ENCODE data around the gene ABCD1.
"Not testable (repeated sequence)": the region's sequence is repeated elsewhere in the genome, so short reads cannot be mapped to it uniquely, and the experiment has no call there.

Gene ABCD1

GRCh38 chrX:153696538-153696937 is 28.1 kb upstream of the ABCD1 start:
- not testable (repeated sequence) for H3K36me3 ChIP-seq (ENCODE audit: control insufficient read depth, low read depth, low read length); H3K4me3 ChIP-seq (ENCODE audit: low read length); H3K9me3 ChIP-seq (ENCODE audit: control insufficient read depth, low read depth, low read length); H3K4me1 ChIP-seq (ENCODE audit: control insufficient read depth, low read depth, low read length); H3K27ac ChIP-seq (ENCODE audit: low read length); H3K27me3 ChIP-seq (ENCODE audit: control insufficient read depth, insufficient read depth, low read length); H3K9ac ChIP-seq (ENCODE audit: low read length)

DNA sequence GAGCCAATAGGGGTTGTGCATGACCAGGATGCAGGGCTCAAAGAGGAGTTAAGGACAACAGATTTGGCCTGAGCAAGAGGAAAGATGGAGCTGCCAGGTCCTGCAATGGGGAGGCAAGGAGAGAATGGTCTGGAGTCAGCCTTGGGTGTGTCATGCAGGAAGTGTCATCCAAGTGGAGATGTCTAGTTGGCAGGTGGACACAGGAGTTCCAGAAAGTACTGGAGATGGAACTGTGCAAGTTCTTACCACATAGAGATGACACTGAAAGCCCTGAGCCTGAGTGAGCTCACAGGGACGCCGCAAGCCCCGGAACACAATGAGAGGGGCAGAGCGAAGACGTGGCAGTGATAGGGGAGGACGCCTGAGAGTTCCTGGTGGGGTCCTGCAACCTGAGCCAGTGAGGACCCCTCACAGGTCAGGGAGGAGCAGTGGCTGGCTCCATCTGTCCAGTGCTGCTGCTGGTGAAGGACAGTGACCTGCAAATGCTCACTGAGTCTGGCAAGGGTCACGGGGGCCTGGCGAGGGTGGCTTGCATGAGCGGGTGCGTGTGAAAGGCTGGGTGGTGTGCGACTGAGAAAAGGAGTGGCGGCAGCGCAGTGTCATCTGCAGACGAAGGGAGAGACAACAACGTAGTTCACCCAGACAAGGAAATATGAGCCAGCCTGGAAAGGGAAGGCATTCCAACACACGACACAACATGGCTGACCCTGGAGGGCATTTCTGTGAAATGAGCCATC is 27.5 kb upstream of the ABCD1 start:
- not testable (repeated sequence) for H3K9me3 ChIP-seq (ENCODE audit: control insufficient read depth, low read depth, low read length); H3K27me3 ChIP-seq (ENCODE audit: control insufficient read depth, insufficient read depth, low read length); H3K9ac ChIP-seq (ENCODE audit: low read length); H3K27ac ChIP-seq (ENCODE audit: low read length); H3K36me3 ChIP-seq (ENCODE audit: control insufficient read depth, low read depth, low read length); H3K4me1 ChIP-seq (ENCODE audit: control insufficient read depth, low read depth, low read length); H3K4me3 ChIP-seq (ENCODE audit: low read length)

DNA sequence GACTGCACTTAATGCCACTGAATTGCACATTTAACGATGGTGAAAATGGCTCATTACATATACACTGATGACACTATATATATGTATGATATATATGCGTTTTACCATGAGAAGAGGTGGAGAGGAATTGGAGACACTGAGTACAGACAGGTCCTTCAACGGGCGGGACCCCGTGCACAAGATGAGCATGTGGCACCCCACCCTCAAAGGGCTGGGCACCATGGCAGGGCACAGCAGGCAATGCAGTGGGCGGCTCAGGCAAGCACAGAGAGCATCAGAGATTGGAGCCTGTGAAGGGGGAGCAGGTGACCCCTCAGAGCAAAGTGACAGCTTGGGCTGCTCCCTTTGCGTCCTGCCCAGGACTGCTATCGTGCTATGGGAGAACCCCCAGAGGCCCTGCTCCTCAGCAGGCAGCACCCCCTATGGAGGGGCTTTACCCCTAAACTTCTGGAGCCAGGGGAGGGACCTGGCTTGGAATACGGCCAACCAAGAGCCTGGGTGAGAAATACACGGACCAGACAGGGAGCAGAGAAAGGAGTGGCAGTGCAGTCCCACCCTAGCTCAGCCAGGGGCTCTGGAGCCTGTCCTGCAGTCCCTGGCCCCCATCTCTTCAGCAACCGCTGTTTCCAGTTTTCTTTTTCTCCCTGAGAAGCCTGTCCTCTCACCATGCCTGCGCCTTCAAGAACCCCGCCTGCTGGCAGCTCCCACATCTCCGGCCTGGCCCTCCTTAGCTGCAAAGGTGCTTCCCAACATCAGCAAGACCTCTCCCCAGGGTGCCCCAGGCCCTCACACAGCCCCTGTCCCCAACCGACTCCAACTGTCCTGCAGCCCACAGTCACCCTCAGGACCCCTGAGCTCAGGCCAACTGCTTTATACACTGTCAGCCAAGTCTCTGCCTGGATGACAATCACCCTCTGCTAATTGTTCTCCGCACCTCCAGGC is 26.5 kb upstream of the ABCD1 start:
- Histone ChIP-seq H3K36me3 (ENCODE audit: control insufficient read depth, low read depth, low read length) (peaks cover 5% of the 10 kb centered on the region), H3K9ac (ENCODE audit: low read length) (no peak overlapping the region), H3K4me3 (ENCODE audit: low read length) (no peak overlapping the region), H3K27me3 (ENCODE audit: control insufficient read depth, insufficient read depth, low read length) (no peaks in the 10 kb centered on the region), H3K27ac (ENCODE audit: low read length) (no peak overlapping the region), H3K4me1 (ENCODE audit: control insufficient read depth, low read depth, low read length) (no peaks in the 10 kb centered on the region), H3K9me3 (ENCODE audit: control insufficient read depth, low read depth, low read length) (no peaks in the 10 kb centered on the region)

- not testable (repeated sequence) for H3K27me3 ChIP-seq (ENCODE audit: control insufficient read depth, insufficient read depth, low read length); H3K4me3 ChIP-seq (ENCODE audit: low read length); H3K9me3 ChIP-seq (ENCODE audit: control insufficient read depth, low read depth, low read length); H3K9ac ChIP-seq (ENCODE audit: low read length); H3K4me1 ChIP-seq (ENCODE audit: control insufficient read depth, low read depth, low read length); H3K27ac ChIP-seq (ENCODE audit: low read length); H3K36me3 ChIP-seq (ENCODE audit: control insufficient read depth, low read depth, low read length)
Measured at GRCh38 chrX:153699210-153699783, 25.4 kb upstream of the ABCD1 start.

- H3K27ac ChIP-seq (ENCODE audit: low read length); H3K4me3 ChIP-seq (ENCODE audit: low read length); H3K9ac ChIP-seq (ENCODE audit: low read length); H3K27me3 ChIP-seq (ENCODE audit: control insufficient read depth, insufficient read depth, low read length); H3K9me3 ChIP-seq (ENCODE audit: control insufficient read depth, low read depth, low read length); H3K4me1 ChIP-seq (ENCODE audit: control insufficient read depth, low read depth, low read length); H3K36me3 ChIP-seq (ENCODE audit: control insufficient read depth, low read depth, low read length): not testable (repeated sequence)
Measured at GRCh38 chrX:153699784-153700371, 24.8 kb upstream of the ABCD1 start.

DNA sequence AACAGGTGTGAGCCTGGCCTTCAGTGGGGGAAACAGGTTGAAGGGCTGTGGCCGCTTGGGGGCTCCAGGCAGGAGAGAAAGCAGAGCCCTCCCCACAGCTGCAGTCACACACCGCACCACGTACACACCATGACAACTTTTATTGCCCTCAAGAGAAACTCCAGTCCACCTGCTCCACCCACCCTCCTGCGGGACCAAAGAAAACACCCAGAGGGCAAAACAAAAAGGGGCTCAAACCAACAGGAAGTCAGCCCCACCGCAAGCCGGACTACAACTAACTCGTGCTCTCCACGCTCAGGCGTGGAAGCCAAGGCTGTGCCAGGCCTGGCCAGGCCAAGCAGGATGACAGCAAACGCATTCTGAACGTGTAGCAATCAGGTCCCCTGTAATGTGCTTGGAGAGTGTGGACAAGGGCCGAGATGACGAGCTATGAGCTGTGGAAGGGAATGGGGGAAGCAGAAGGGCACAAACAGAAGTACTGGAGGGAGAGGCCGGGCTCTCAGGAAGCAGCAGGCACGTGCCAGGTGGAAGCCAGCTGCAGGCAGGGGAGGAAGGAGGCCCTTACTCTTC is 24.2 kb upstream of the ABCD1 start:
- Histone ChIP-seq H3K4me3 (ENCODE audit: low read length) (no peak overlapping the region), H3K4me1 (ENCODE audit: control insufficient read depth, low read depth, low read length) (no peaks in the 10 kb centered on the region), H3K36me3 (ENCODE audit: control insufficient read depth, low read depth, low read length) (peaks cover 5% of the 10 kb centered on the region), H3K27me3 (ENCODE audit: control insufficient read depth, insufficient read depth, low read length) (no peaks in the 10 kb centered on the region), H3K27ac (ENCODE audit: low read length) (no peak overlapping the region), H3K9ac (ENCODE audit: low read length) (no peak overlapping the region), H3K9me3 (ENCODE audit: control insufficient read depth, low read depth, low read length) (no peaks in the 10 kb centered on the region)

- Histone ChIP-seq H3K27ac (ENCODE audit: low read length) (no peak overlapping the region), H3K9ac (ENCODE audit: low read length) (no peak overlapping the region), H3K9me3 (ENCODE audit: control insufficient read depth, low read depth, low read length) (no peaks in the 10 kb centered on the region), H3K27me3 (ENCODE audit: control insufficient read depth, insufficient read depth, low read length) (no peaks in the 10 kb centered on the region), H3K4me3 (ENCODE audit: low read length) (no peak overlapping the region), H3K36me3 (ENCODE audit: control insufficient read depth, low read depth, low read length) (peaks cover 5% of the 10 kb centered on the region), H3K4me1 (ENCODE audit: control insufficient read depth, low read depth, low read length) (no peaks in the 10 kb centered on the region)
Measured at GRCh38 chrX:153700967-153701366, 23.7 kb upstream of the ABCD1 start.

GRCh38 chrX:153701706-153702105 is 22.9 kb upstream of the ABCD1 start:
- Histone ChIP-seq H3K27me3 (ENCODE audit: control insufficient read depth, insufficient read depth, low read length) (no peaks in the 10 kb centered on the region), H3K9me3 (ENCODE audit: control insufficient read depth, low read depth, low read length) (no peaks in the 10 kb centered on the region), H3K4me1 (ENCODE audit: control insufficient read depth, low read depth, low read length) (no peaks in the 10 kb centered on the region), H3K9ac (ENCODE audit: low read length) (no peak overlapping the region), H3K4me3 (ENCODE audit: low read length) (no peak overlapping the region), H3K36me3 (ENCODE audit: control insufficient read depth, low read depth, low read length) (peaks cover 5% of the 10 kb centered on the region), H3K27ac (ENCODE audit: low read length) (no peak overlapping the region)

- no peaks in the 10 kb centered on the region for H3K4me1 ChIP-seq (ENCODE audit: control insufficient read depth, low read depth, low read length)
- H3K9ac ChIP-seq (ENCODE audit: low read length), result no peak overlapping the region
- H3K36me3 ChIP-seq (ENCODE audit: control insufficient read depth, low read depth, low read length), result peaks cover 5% of the 10 kb centered on the region
- H3K27me3 ChIP-seq (ENCODE audit: control insufficient read depth, insufficient read depth, low read length), result no peaks in the 10 kb centered on the region
- H3K27ac ChIP-seq (ENCODE audit: low read length), result no peak overlapping the region
- no peaks in the 10 kb centered on the region for H3K9me3 ChIP-seq (ENCODE audit: control insufficient read depth, low read depth, low read length)
- H3K4me3 ChIP-seq (ENCODE audit: low read length), result no peak overlapping the region
Measured at GRCh38 chrX:153702336-153703035, 22.2 kb upstream of the ABCD1 start.

DNA sequence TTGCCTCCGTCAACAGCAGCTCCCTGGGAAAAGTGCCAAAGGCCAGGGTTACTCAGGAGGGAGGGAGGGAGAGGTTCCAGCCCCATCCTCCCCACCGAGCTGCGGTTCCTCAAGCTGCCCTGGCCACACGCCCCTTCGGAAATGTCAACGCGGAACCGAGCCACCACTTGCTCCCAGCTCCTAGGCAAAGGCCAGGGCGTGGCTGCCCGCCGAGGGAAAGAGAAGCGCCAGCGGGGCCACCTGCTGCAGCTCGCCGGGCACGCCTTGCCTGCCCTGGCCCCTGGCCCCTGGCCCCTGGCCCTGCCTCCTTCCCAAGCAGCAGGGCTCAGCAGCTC is 21.7 kb upstream of the ABCD1 start:
- no peaks in the 10 kb centered on the region for H3K27me3 ChIP-seq (ENCODE audit: control insufficient read depth, insufficient read depth, low read length)
- peaks cover 5% of the 10 kb centered on the region for H3K36me3 ChIP-seq (ENCODE audit: control insufficient read depth, low read depth, low read length)
- H3K4me1 ChIP-seq (ENCODE audit: control insufficient read depth, low read depth, low read length), result no peaks in the 10 kb centered on the region
- no peak overlapping the region for H3K9ac ChIP-seq (ENCODE audit: low read length)
- H3K4me3 ChIP-seq (ENCODE audit: low read length), result no peak overlapping the region
- no peak overlapping the region for H3K27ac ChIP-seq (ENCODE audit: low read length)
- peaks cover 3% of the 10 kb centered on the region for H3K9me3 ChIP-seq (ENCODE audit: control insufficient read depth, low read depth, low read length)

DNA sequence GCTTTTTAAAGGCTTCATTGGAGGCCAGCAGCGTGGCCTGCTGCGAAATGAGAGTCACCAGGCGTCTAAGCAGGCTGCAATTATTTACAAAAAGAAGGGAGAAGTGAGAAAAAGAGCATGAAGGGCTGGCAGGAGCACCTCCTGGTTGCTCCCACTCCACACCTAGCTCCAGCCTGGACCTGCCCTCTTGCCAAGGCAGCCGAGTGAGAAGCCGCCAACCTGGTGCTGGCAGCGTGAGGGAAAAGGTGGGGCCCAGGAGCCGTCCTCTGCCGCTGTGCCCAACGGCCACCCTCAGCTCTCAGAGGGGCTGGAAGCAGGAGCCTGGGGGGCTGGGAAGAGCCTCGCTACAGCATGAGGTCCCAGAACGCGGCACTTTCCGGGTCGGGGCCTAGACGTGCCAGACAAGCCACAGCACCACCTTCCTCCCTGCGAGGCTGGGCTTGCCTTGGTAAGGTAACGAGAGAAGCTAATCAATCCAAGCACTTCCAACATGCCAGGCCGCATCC is 20.6 kb upstream of the ABCD1 start:
- H3K4me1 ChIP-seq (ENCODE audit: control insufficient read depth, low read depth, low read length), result no peaks in the 10 kb centered on the region
- peaks cover 5% of the 10 kb centered on the region for H3K9me3 ChIP-seq (ENCODE audit: control insufficient read depth, low read depth, low read length)
- H3K27ac ChIP-seq (ENCODE audit: low read length), result no peak overlapping the region
- H3K27me3 ChIP-seq (ENCODE audit: control insufficient read depth, insufficient read depth, low read length), result no peaks in the 10 kb centered on the region
- no peak overlapping the region for H3K4me3 ChIP-seq (ENCODE audit: low read length)
- H3K9ac ChIP-seq (ENCODE audit: low read length), result no peak overlapping the region
- H3K36me3 ChIP-seq (ENCODE audit: control insufficient read depth, low read depth, low read length), result peaks cover 5% of the 10 kb centered on the region

Data from iPS-18a (cell line).